Activated T-cell treated with anti-CD3 and anti-CD28 coated beads, Interleukin-2, amount 50 U/mL, for 72 hours (primary cell): ENCODE results near the gene ALPL. TPM values are rescaled to one million over a fixed set of nuclear protein-coding genes. Genes with fewer than 3 reads are reported as not detected.

Experiments
- ATAC-seq, 2 donors: fragments of 150-1000 bp; cut with Tn5 transposase; replicated peaks in 1 of 2; 2 replicates each; pipeline ENCODE4 v1.10.0; 2021; ENCODE audit warnings: moderate library complexity in 2 of 2, mild to moderate bottlenecking in 1 of 2
- DNase-seq, 2 donors: peaks; one replicate each; pipeline ENCODE4 v3.0.0; 2021 to 2022; ENCODE audit warnings: mixed read lengths in 1 of 2
- H3K27ac Mint-ChIP-seq: one replicate; pipeline ENCODE4 v1.8.0; 2022; ENCODE audit warnings: mild to moderate bottlenecking, moderate library complexity, mixed read lengths
- H3K27me3 Mint-ChIP-seq: one replicate; pipeline ENCODE4 v1.8.0; 2022; ENCODE audit warnings: low read depth, mixed read lengths
- H3K36me3 Mint-ChIP-seq, 2 donors: one replicate each; pipeline ENCODE4 v1.8.0; 2022; ENCODE audit warnings: mixed read lengths in 2 of 2, mild to moderate bottlenecking in 1 of 2; ENCODE audit not compliant: insufficient read depth in 2 of 2
- H3K4me1 Mint-ChIP-seq: one replicate; pipeline ENCODE4 v1.8.0; 2022; ENCODE audit warnings: low read depth, mixed read lengths
- H3K4me3 Mint-ChIP-seq, 2 donors: one replicate each; pipeline ENCODE4 v1.8.0; 2022; ENCODE audit warnings: mild to moderate bottlenecking in 2 of 2, mixed read lengths in 2 of 2, moderate library complexity in 2 of 2
- H3K9me3 Mint-ChIP-seq, 2 donors: one replicate each; pipeline ENCODE4 v1.8.0; 2022; ENCODE audit warnings: mixed read lengths in 2 of 2
- total RNA-seq, 2 donors: library from RNA; stranded (reverse); gene quantifications; one replicate each; pipeline ENCODE4 v1.2.3, GENCODE V29; 2022

Gene ALPL
- total RNA-seq, 2 donors from 2014 or later = 0.23 TPM; not detected in 1

GRCh38 chr1:21541329-21541728 is 32.1 kb downstream of the ALPL start:
- H3K27ac Mint-ChIP-seq = no peak overlapping the region
- ATAC-seq (no peak), DNase-seq (no peak)
- no peaks in the 10 kb centered on the region for H3K9me3 Mint-ChIP-seq
- H3K27me3 Mint-ChIP-seq = peaks cover 31% of the 10 kb centered on the region
- H3K36me3 Mint-ChIP-seq = no peaks in the 10 kb centered on the region
- no peak overlapping the region for H3K4me3 Mint-ChIP-seq
- H3K4me1 Mint-ChIP-seq = no peaks in the 10 kb centered on the region

GRCh38 chr1:21541835-21542234 is 32.6 kb downstream of the ALPL start:
- Mint-ChIP-seq H3K9me3 (no peaks in the 10 kb centered on the region), H3K36me3 (no peaks in the 10 kb centered on the region), H3K4me1 (no peaks in the 10 kb centered on the region), H3K4me3 (no peak overlapping the region), H3K27ac (no peak overlapping the region), H3K27me3 (peaks cover 31% of the 10 kb centered on the region)
- no peak for ATAC-seq
- no peak for DNase-seq

- no peak overlapping the region for H3K4me3 Mint-ChIP-seq
These were observed 34.4 kb downstream of the ALPL start for GRCh38 chr1:21543598-21543997.

GRCh38 chr1:21544095-21544494 is 34.9 kb downstream of the ALPL start:
- Mint-ChIP-seq H3K36me3 (no peaks in the 10 kb centered on the region), H3K27ac (no peak overlapping the region), H3K9me3 (no peaks in the 10 kb centered on the region), H3K27me3 (peaks cover 23% of the 10 kb centered on the region), H3K4me3 (no peak overlapping the region), H3K4me1 (no peaks in the 10 kb centered on the region)
- no peak for ATAC-seq
- no peak for DNase-seq

More at GRCh38 chr1:21543598-21543997, 34.4 kb downstream of the ALPL start:
- no peaks in the 10 kb centered on the region for H3K4me1 Mint-ChIP-seq
- peaks cover 23% of the 10 kb centered on the region for H3K27me3 Mint-ChIP-seq
- H3K27ac Mint-ChIP-seq = no peak overlapping the region
- ATAC-seq = no peak
- H3K9me3 Mint-ChIP-seq = no peaks in the 10 kb centered on the region
- H3K36me3 Mint-ChIP-seq = no peaks in the 10 kb centered on the region
- DNase-seq = no peak

GRCh38 chr1:21546122-21546825 is 37.1 kb downstream of the ALPL start:
- DNase-seq (no peak), ATAC-seq (no peak)
- no peak overlapping the region for H3K4me3 Mint-ChIP-seq
- no peaks in the 10 kb centered on the region for H3K4me1 Mint-ChIP-seq
- peaks cover 26% of the 10 kb centered on the region for H3K27me3 Mint-ChIP-seq
- no peaks in the 10 kb centered on the region for H3K36me3 Mint-ChIP-seq
- no peak overlapping the region for H3K27ac Mint-ChIP-seq
- H3K9me3 Mint-ChIP-seq = no peaks in the 10 kb centered on the region

GRCh38 chr1:21547876-21548275 is 38.7 kb downstream of the ALPL start:
- Mint-ChIP-seq H3K27me3 (peaks cover 26% of the 10 kb centered on the region), H3K4me1 (no peaks in the 10 kb centered on the region), H3K4me3 (no peak overlapping the region), H3K27ac (no peak overlapping the region), H3K36me3 (no peaks in the 10 kb centered on the region), H3K9me3 (no peaks in the 10 kb centered on the region)
- ATAC-seq (no peak), DNase-seq (no peak)

- ATAC-seq = no peak
- Mint-ChIP-seq H3K36me3 (no peaks in the 10 kb centered on the region), H3K4me3 (no peak overlapping the region), H3K4me1 (no peaks in the 10 kb centered on the region), H3K27me3 (peaks cover 31% of the 10 kb centered on the region), H3K9me3 (no peaks in the 10 kb centered on the region), H3K27ac (no peak overlapping the region)
- DNase-seq = no peak
These were observed 40.9 kb downstream of the ALPL start for GRCh38 chr1:21550097-21550496.

- no peaks in the 10 kb centered on the region for H3K4me1 Mint-ChIP-seq
- DNase-seq = no peak
- H3K9me3 Mint-ChIP-seq = no peaks in the 10 kb centered on the region
- no peaks in the 10 kb centered on the region for H3K36me3 Mint-ChIP-seq
- H3K27ac Mint-ChIP-seq = no peak overlapping the region
- H3K27me3 Mint-ChIP-seq = peaks cover 31% of the 10 kb centered on the region
- ATAC-seq = no peak
- H3K4me3 Mint-ChIP-seq = no peak overlapping the region
These were observed 41.7 kb downstream of the ALPL start for GRCh38 chr1:21550866-21551475.

- no peaks in the 10 kb centered on the region for H3K4me1 Mint-ChIP-seq
- no peaks in the 10 kb centered on the region for H3K9me3 Mint-ChIP-seq
- no peak for DNase-seq
- no peak overlapping the region for H3K27ac Mint-ChIP-seq
- H3K36me3 Mint-ChIP-seq = no peaks in the 10 kb centered on the region
- H3K27me3 Mint-ChIP-seq = peaks cover 37% of the 10 kb centered on the region
- ATAC-seq = no peak
- H3K4me3 Mint-ChIP-seq = no peak overlapping the region
These were observed 43.5 kb downstream of the ALPL start for GRCh38 chr1:21552715-21553114.

GRCh38 chr1:21553116-21553926 is 44.1 kb downstream of the ALPL start:
- H3K4me3 Mint-ChIP-seq = no peak overlapping the region
- H3K27ac Mint-ChIP-seq = no peak overlapping the region
- H3K36me3 Mint-ChIP-seq = no peaks in the 10 kb centered on the region
- ATAC-seq (no peak), DNase-seq (no peak)
- H3K27me3 Mint-ChIP-seq = peaks cover 37% of the 10 kb centered on the region
- no peaks in the 10 kb centered on the region for H3K9me3 Mint-ChIP-seq
- H3K4me1 Mint-ChIP-seq = no peaks in the 10 kb centered on the region

- Mint-ChIP-seq H3K4me3 (no peak overlapping the region), H3K27ac (no peak overlapping the region), H3K27me3 (peaks cover 7% of the 10 kb centered on the region), H3K9me3 (no peaks in the 10 kb centered on the region), H3K36me3 (no peaks in the 10 kb centered on the region), H3K4me1 (no peaks in the 10 kb centered on the region)
- ATAC-seq (no peak), DNase-seq (no peak)
These were observed 50.8 kb downstream of the ALPL start for GRCh38 chr1:21559788-21560567.

- peaks cover 6% of the 10 kb centered on the region for H3K27me3 Mint-ChIP-seq
These were observed 51.9 kb downstream of the ALPL start for GRCh38 chr1:21560916-21561638.

More at GRCh38 chr1:21560916-21561638, 51.9 kb downstream of the ALPL start:
- no peak for ATAC-seq
- H3K4me3 Mint-ChIP-seq = no peak overlapping the region
- no peaks in the 10 kb centered on the region for H3K9me3 Mint-ChIP-seq
- H3K36me3 Mint-ChIP-seq = no peaks in the 10 kb centered on the region
- DNase-seq = no peak
- no peaks in the 10 kb centered on the region for H3K4me1 Mint-ChIP-seq
- H3K27ac Mint-ChIP-seq = no peak overlapping the region
